IMR-90 (cell line): ENCODE data around the gene FMN1.

Source experiments
- BHLHE40 ChIP-seq: fragments of 150-350 bp; IDR thresholded peaks from 2 replicates; pipeline ENCODE4 v1.6.1; 2016; ENCODE audit warnings: mild to moderate bottlenecking, low read depth, low read length
- CEBPB ChIP-seq: IDR thresholded peaks from 2 replicates; pipeline ENCODE4 v1.6.1; 2012; ENCODE audit warnings: low read depth, low read length, improper control_type of control experiment
- FOS ChIP-seq: fragments of 150-350 bp; IDR thresholded peaks from 2 replicates; pipeline ENCODE4 v1.6.1; 2016; ENCODE audit warnings: low read depth, low read length
- MAFK ChIP-seq: IDR thresholded peaks from 2 replicates; pipeline ENCODE4 v1.6.1; 2012; ENCODE audit warnings: low read depth, low read length, improper control_type of control experiment
- MAZ ChIP-seq: IDR thresholded peaks from 2 replicates; pipeline ENCODE4 v1.6.1; 2012; ENCODE audit warnings: low read depth, mild to moderate bottlenecking, low read length, improper control_type of control experiment, moderate library complexity, borderline replicate concordance
- MXI1 ChIP-seq: IDR thresholded peaks from 2 replicates; pipeline ENCODE4 v1.6.1; 2012; ENCODE audit warnings: low read depth, mild to moderate bottlenecking, low read length, moderate library complexity, borderline replicate concordance
- POLR2A ChIP-seq: IDR thresholded peaks from 2 replicates; pipeline ENCODE4 v1.6.1; 2012; ENCODE audit warnings: mild to moderate bottlenecking, low read depth, low read length
- RAD21 ChIP-seq: IDR thresholded peaks from 2 replicates; pipeline ENCODE4 v1.6.1; 2012; ENCODE audit warnings: low read length, improper control_type of control experiment
- RCOR1 ChIP-seq: IDR thresholded peaks from 2 replicates; pipeline ENCODE4 v1.6.1; 2012; ENCODE audit warnings: mild to moderate bottlenecking, low read length, improper control_type of control experiment; ENCODE audit not compliant: insufficient replicate concordance
- RFX5 ChIP-seq: IDR thresholded peaks from 2 replicates; pipeline ENCODE4 v1.8.0; 2012; ENCODE audit warnings: low read depth, mild to moderate bottlenecking, low read length, moderate library complexity
- SMC3 ChIP-seq: fragments of 150-350 bp; IDR thresholded peaks from 2 replicates; pipeline ENCODE4 v1.6.1; 2016; ENCODE audit warnings: low read depth, mild to moderate bottlenecking, antibody characterized with exemption, low read length, moderate library complexity
- TF ChIP-seq, protein P1 (sequence below): conservative IDR thresholded peaks from 2 replicates; pipeline ENCODE4 v1.5.1; 2012; ENCODE audit warnings: mild to moderate bottlenecking, low read depth, low read length, improper control_type of control experiment
- TF ChIP-seq, protein P2 (sequence below): fragments of 150-350 bp; IDR thresholded peaks from 2 replicates; pipeline ENCODE4 v1.6.1; 2017; ENCODE audit warnings: mild to moderate bottlenecking, antibody characterized with exemption, low read length, low read depth

- TF ChIP-seq POLR2A (no peak), RFX5 (no peak), FOS (no peak), MXI1 (no peak), SMC3 (peak; percentile 18; the same call in 1 of the 2 replicates), MAZ (no peak), RAD21 (0 out of 2 replicates have a peak, but pooled peaks have one; percentile 2), BHLHE40 (no peak), MAFK (0 out of 2 replicates have a peak, but pooled peaks have one; percentile 29), CEBPB (peak; percentile 44; the same call in 1 of the 2 replicates), RCOR1 (no peak)
- TF ChIP-seq, protein P1, sequence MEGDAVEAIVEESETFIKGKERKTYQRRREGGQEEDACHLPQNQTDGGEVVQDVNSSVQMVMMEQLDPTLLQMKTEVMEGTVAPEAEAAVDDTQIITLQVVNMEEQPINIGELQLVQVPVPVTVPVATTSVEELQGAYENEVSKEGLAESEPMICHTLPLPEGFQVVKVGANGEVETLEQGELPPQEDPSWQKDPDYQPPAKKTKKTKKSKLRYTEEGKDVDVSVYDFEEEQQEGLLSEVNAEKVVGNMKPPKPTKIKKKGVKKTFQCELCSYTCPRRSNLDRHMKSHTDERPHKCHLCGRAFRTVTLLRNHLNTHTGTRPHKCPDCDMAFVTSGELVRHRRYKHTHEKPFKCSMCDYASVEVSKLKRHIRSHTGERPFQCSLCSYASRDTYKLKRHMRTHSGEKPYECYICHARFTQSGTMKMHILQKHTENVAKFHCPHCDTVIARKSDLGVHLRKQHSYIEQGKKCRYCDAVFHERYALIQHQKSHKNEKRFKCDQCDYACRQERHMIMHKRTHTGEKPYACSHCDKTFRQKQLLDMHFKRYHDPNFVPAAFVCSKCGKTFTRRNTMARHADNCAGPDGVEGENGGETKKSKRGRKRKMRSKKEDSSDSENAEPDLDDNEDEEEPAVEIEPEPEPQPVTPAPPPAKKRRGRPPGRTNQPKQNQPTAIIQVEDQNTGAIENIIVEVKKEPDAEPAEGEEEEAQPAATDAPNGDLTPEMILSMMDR: no peak
- TF ChIP-seq, protein P2, sequence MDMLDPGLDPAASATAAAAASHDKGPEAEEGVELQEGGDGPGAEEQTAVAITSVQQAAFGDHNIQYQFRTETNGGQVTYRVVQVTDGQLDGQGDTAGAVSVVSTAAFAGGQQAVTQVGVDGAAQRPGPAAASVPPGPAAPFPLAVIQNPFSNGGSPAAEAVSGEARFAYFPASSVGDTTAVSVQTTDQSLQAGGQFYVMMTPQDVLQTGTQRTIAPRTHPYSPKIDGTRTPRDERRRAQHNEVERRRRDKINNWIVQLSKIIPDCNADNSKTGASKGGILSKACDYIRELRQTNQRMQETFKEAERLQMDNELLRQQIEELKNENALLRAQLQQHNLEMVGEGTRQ: no peak
Observed at GRCh38 chr15:33126559-33127290, 67.8 kb downstream of the FMN1 start.
